HG02610 (cell line): ENCODE results near the gene FAM83D.
"Not testable (repeated sequence)": the region's sequence is repeated elsewhere in the genome, so short reads cannot be mapped to it uniquely, and the experiment has no call there.

Experiments
- ATAC-seq: cut with Tn5 transposase; IDR thresholded peaks from one replicate; pipeline ENCODE4 v1.9.1; 2021; ENCODE audit warnings: mild to moderate bottlenecking, moderate library complexity; ENCODE audit not compliant: unreplicated experiment

Gene FAM83D

GRCh38 chr20:38932457-38933120 lies 6.4 kb downstream of the FAM83D start:
- ATAC-seq, result no peak

- no peak for ATAC-seq
Measured at GRCh38 chr20:38934530-38934929, 8.3 kb downstream of the FAM83D start.

GRCh38 chr20:38935285-38935684 lies 9.1 kb downstream of the FAM83D start:
- ATAC-seq, result no peak

GRCh38 chr20:38935967-38936407 lies 9.8 kb downstream of the FAM83D start:
- ATAC-seq, result no peak

- no peak for ATAC-seq
Measured at GRCh38 chr20:38937000-38937399, 10.8 kb downstream of the FAM83D start.

- ATAC-seq, result no peak
Measured at GRCh38 chr20:38937978-38938473, 11.8 kb downstream of the FAM83D start.

- ATAC-seq, result no peak
Measured at GRCh38 chr20:38939686-38940085, 13.5 kb downstream of the FAM83D start.

- ATAC-seq, result no peak
Measured at GRCh38 chr20:38940644-38941043, 14.4 kb downstream of the FAM83D start.

- ATAC-seq, result no peak
Measured at GRCh38 chr20:38941726-38942389, 15.6 kb downstream of the FAM83D start.

- ATAC-seq, result no peak
Measured at GRCh38 chr20:38945012-38945411, 18.8 kb downstream of the FAM83D start.

- no peak for ATAC-seq
Measured at GRCh38 chr20:38946836-38947235, 20.6 kb downstream of the FAM83D start.

GRCh38 chr20:38947931-38948362 lies 21.7 kb downstream of the FAM83D start:
- no peak for ATAC-seq

GRCh38 chr20:38950254-38950653 lies 24.0 kb downstream of the FAM83D start:
- no peak for ATAC-seq

GRCh38 chr20:38951611-38952010 lies 25.4 kb downstream of the FAM83D start:
- ATAC-seq, result no peak

GRCh38 chr20:38952153-38952552 lies 25.9 kb downstream of the FAM83D start:
- ATAC-seq, result no peak

GRCh38 chr20:38953630-38954340 lies 27.6 kb downstream of the FAM83D start:
- no peak for ATAC-seq

GRCh38 chr20:38957235-38957876 lies 31.1 kb downstream of the FAM83D start:
- no peak for ATAC-seq

- ATAC-seq, result no peak
Measured at GRCh38 chr20:38957915-38958485, 31.8 kb downstream of the FAM83D start.

- ATAC-seq, result not testable (repeated sequence)
Measured at GRCh38 chr20:38960187-38960687, 34.0 kb downstream of the FAM83D start.

GRCh38 chr20:38961530-38962043 lies 35.4 kb downstream of the FAM83D start:
- no peak for ATAC-seq
